Left hindlimb (tissue), 1 donor: Measurements from ENCODE around the gene DUS3L.
"Not testable (repeated sequence)": the region's sequence is repeated elsewhere in the genome, so short reads cannot be mapped to it uniquely, and the experiment has no call there.

Experiments used
- DNase-seq: peaks from one replicate; pipeline ENCODE4 v3.0.0-alpha.2; 2018

DUS3L gene

GRCh38 chr19:5767949-5768348 is 23.0 kb downstream of the DUS3L start:
- no peak for DNase-seq

- no peak for DNase-seq
Measured at GRCh38 chr19:5765220-5765619, 25.7 kb downstream of the DUS3L start.

GRCh38 chr19:5762608-5763217 is 28.2 kb downstream of the DUS3L start:
- no peak for DNase-seq

- DNase-seq, result no peak
Measured at GRCh38 chr19:5753743-5754142, 37.2 kb downstream of the DUS3L start.

GRCh38 chr19:5751709-5752108 is 39.3 kb downstream of the DUS3L start:
- no peak for DNase-seq

GRCh38 chr19:5749505-5749904 is 41.5 kb downstream of the DUS3L start:
- no peak for DNase-seq

GRCh38 chr19:5748920-5749319 is 42.0 kb downstream of the DUS3L start:
- DNase-seq, result not testable (repeated sequence)

GRCh38 chr19:5744999-5745398 is 46.0 kb downstream of the DUS3L start:
- not testable (repeated sequence) for DNase-seq

- no peak for DNase-seq
Measured at GRCh38 chr19:5743630-5744029, 47.3 kb downstream of the DUS3L start.

- no peak for DNase-seq
Measured at GRCh38 chr19:5742051-5742450, 48.9 kb downstream of the DUS3L start.

- DNase-seq, result no peak
Measured at GRCh38 chr19:5738423-5738822, 52.5 kb downstream of the DUS3L start.
